GM19324 (cell line): ENCODE results near the gene NFYC.
A peak's percentile ranks its signal among the peaks of the same experiment; 100 is the strongest.

Experiments used
- ATAC-seq: cut with Tn5 transposase; IDR thresholded peaks from one replicate; pipeline ENCODE4 v1.9.1; 2021; ENCODE audit warnings: mild to moderate bottlenecking, moderate library complexity; ENCODE audit not compliant: unreplicated experiment, low FRiP score

NFYC gene

DNA sequence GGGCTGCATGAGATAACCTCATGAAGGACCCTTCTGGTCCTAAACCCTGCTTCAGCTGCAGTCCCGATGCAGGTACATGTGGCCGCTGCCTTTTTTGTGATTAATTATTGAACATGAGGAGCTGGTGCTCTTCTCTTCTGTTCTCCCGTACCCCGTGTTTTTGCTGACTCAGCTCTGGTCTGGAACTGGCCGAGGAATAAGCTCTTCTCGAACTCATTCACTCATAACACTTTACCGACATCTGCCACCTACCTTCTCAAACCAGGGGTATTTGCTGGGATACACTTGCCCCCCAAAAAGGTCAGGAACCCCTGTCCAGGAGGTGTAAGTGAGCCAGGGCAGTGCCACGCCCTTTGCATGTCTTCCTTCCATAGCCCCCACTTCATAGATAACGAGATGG is 123.9 kb downstream of the NFYC start:
- ATAC-seq, result no peak

DNA sequence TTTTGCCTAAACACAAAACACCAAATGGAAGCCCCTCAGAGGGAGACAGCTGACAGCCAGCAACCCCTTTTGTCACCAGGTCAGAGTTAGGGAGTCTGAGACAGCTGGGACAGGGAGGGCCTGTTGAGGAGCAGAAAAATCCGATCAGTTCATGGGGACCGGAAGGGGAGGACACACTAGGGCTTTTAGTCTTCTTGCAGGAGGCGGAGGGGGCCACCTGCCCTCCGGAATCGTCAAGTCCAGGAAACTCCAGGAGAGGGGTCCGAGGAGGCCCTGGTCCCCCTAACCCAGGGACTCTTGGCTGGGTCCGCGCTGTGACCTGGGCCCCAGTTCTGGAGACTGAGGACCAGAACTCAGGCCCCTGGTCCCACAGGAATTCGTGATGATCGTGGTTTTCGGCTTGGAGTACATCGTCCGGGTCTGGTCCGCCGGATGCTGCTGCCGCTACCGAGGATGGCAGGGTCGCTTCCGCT is 126.3 kb downstream of the NFYC start:
- ATAC-seq, result no peak

DNA sequence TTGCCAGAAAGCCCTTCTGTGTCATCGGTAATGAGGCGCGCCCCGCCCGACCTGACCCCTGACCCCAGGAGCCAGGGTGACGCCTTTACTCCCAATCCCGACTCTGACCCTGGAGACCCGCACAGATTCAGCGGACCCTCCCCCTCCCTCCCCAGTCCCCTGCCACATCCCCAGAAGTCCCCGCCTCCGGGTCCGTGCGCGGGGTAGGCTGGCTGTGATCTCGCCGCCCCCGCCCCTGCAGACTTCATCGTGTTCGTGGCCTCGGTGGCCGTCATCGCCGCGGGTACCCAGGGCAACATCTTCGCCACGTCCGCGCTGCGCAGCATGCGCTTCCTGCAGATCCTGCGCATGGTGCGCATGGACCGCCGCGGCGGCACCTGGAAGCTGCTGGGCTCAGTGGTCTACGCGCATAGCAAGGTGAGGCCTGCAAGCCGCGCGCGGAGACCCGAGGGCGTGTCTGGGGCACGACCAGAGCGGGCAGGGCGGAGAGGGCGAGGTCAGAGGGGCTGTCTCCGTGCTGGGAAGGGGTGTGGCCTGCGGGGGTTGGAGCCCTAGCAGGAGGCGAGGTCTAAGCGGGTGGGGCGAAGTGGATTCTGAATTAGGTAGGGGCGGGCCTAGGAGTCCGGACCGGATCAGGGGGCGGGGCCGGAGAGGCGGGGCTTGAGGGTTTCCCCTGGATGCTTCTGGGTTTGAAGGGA is 126.9 kb downstream of the NFYC start:
- ATAC-seq, result peak; percentile 67

DNA sequence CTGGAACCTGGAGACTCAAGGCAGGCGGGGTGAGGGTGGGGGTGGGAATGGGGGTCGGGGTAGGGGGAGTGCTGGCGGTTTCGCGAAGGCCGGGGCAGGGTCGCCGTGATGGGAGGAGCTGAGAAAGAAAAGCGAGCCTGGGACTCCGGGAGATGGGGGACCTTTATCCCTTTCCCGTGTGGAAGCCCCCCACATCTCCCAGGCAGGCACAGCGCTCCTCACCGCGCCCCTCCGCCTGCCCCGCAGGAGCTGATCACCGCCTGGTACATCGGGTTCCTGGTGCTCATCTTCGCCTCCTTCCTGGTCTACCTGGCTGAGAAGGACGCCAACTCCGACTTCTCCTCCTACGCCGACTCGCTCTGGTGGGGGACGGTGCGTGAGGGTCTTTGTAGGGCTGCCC is 127.6 kb downstream of the NFYC start:
- ATAC-seq, result no peak

DNA sequence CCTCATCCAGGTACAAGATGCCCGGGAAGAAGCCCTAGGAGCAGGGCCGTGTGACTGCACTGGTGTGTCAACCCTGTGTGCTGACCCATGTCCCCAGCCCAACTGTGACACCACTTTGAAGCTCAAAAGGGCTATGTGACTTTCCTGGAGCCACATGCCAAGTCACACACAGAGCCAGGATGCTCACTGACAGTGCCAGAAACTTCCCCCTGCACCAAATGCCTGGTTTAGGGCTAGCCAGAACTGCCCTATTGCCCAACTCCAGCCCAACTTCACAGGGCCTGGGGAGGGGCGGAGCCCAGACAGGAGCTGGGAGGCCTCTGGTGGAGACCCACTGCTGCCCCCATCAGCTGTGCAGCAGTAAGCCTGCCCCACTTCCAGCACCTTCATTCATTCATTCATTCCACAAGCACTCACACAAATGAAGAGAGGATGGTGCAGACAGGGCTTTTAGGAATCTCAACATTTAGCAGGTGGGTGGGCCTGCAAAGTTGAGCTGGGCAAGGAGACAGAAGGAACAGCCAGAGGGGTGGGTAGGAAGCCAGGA is 128.8 kb downstream of the NFYC start:
- no peak for ATAC-seq
